ENCODE measurements around the gene USP24.

USP24 gene

DNA sequence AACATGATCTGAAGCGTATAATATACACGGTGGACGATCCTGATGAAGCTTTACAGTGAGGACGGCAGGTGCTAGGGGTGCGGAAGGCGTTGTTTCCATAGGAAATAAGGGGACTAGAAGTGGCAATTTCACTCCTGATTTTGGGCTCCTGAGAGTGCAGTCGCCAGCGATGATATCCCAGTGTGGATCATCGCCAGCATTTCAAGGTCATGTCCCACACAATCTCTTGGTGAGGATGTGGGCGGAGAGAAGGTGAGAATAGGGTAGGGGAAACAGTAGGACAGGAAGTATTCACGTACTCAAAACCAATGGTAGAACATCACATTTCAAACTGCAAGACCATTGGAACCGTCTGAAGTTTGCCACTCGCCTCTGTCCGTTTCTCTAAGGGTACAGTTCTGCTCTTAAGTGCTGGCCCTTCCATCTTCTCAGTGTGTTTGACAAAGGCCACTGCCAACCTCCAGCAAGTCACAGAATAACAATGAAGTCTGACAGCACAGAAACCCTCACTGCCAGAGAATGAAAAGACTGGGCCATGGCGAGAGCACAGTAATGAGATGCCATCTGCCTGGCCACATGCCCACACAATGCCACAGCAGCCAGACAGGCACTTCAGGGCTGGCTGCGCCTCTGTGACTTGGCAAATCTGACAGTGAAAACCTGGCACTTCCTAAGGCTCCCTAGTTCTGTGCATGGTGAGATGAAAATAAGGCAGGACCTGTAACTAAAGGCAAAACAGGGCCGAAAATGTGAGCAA, 148.0 kb downstream of the USP24 start:
- DNase-seq (ENCODE audit: low spot score) = no peak

DNA sequence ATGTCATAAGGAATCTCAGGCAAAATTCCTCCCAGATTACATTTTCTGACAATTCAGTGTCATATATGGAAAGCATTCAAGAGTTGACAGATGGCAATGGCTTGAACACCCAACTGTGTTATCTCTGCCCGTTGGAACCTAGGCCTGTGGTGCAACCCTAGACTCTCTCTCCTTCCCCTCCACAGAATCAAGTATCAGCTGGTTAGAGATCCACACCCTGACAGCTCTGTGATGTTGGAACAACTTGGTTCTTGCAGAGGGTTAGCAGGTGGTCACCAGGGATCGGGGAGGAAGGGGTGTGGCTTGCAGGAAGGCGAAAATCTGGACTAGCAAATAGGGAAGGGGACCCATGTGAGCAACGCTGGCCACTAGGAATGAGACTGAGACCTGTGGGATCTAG, 149.5 kb downstream of the USP24 start:
- DNase-seq (ENCODE audit: low spot score) = no peak

DNA sequence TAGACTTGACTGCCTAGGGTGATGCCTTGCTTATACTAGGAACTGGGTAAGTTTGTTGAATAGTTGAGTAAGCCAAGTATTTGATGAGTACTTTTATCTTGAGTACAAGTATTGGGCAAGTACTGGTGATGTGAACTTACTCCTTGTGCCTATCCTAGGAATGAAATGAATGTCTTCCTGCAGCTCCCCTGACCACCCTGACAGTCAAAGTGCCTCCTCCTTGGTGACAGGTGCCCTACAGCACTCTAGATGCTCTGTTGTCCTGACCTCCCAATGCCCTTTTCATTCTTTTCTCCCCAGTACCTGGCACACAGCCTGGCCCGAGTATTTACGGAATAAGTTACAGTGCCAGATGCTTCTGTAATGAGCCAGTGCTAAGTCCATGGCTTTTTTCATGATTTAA, 150.3 kb downstream of the USP24 start:
- DNase-seq (ENCODE audit: low spot score) = no peak

DNA sequence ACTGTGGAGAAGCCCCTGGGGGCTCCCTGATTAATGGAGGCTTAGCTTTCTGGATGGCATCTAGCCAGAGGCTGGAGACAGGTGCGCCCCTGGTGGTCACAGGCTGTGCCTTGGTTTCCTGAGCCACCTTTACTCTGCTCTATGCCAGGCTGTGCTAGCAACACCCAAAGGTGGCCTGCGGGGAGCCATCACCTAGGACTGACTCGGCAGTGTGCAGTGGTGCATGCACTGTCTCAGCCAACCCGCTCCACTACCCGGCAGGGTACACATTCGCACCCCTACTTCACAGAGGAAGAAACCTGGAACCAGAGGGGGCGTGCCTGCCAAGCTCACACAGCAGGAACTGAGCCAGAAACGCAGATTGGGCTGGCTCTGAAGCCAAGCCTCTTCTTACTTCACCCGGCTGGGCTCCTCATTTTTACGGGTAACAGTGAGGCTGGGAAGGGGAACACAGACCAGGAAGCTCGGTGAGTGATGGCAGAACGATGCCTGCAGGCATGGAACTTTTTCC, 151.0 kb downstream of the USP24 start:
- no peak for DNase-seq (ENCODE audit: low spot score)

DNA sequence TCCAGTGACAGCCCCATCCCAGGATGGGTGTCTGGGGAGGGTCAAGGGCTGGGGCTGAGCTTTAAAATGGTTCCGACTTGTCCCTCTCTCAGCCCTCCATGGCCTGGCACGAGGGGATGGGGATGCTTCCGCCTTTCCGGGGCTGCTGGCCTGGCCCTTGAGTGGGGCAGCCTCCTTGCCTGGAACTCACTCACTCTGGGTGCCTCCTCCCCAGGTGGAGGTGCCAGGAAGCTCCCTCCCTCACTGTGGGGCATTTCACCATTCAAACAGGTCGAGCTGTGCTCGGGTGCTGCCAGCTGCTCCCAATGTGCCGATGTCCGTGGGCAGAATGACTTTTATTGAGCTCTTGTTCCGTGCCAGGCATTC, 151.6 kb downstream of the USP24 start:
- no peak for DNase-seq (ENCODE audit: low spot score)

DNA sequence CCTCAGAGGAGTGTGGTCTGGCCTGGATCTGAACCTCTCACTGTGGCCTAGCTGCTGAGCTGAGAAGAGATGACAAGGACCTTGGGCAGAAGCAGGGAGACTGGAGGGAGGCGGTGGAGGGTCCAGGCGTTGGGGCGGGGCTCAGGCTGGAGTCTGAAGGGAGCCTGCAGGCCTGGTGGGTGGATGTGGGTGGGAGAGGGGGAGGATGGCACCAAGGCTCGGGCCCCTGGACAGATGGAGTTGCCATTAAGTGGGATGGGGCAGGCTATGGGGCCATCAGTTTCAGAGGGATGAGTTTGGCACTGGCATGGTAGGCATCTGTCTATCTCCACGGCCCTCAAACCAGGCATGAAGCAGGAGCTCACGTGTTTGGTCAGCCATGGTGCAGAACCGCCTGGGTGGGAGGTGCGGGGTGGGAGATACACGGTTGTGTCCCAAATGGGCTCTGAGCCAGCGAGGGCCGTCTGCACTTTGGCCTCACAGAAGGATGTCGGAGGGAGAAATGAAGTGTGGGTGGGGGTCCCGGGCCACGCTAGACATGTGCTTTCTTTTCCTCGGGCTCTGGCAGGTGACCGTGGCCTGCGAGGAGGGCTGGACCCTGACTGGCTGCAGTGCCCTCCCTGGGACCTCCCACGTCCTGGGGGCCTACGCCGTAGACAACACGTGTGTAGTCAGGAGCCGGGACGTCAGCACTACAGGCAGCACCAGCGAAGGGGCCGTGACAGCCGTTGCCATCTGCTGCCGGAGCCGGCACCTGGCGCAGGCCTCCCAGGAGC, 152.2 kb downstream of the USP24 start:
- DNase-seq (ENCODE audit: low spot score) = no peak

DNA sequence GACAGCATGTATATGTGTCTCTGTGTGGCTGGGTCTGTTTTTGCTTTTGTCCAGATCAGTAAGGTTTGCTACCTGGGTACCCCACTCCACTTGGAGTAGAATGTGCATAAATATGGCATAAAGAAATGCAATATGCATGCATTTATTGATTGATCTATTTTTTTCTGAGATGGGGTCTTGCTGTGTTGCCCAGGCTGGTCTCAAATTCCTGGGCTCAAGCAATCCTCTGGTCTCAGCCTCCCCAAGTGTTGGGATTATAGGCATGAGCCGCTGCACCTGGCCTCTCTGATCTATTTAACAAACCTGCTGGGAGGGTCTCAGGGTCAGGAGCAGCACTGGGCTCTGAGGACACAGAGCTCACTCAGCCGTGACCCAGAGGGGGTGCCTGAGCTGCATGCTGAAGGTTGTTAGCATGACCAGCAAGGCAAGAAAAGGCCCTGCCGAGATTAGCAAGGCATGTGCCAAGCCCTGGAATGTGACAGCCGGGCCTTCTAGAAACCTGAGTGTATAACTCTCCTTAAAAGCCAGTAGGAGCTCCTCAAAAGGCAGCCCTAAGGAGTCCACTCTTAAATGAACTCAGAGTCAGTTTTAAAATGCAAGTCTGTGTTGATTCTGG, 153.3 kb downstream of the USP24 start:
- no peak for DNase-seq (ENCODE audit: low spot score)

DNA sequence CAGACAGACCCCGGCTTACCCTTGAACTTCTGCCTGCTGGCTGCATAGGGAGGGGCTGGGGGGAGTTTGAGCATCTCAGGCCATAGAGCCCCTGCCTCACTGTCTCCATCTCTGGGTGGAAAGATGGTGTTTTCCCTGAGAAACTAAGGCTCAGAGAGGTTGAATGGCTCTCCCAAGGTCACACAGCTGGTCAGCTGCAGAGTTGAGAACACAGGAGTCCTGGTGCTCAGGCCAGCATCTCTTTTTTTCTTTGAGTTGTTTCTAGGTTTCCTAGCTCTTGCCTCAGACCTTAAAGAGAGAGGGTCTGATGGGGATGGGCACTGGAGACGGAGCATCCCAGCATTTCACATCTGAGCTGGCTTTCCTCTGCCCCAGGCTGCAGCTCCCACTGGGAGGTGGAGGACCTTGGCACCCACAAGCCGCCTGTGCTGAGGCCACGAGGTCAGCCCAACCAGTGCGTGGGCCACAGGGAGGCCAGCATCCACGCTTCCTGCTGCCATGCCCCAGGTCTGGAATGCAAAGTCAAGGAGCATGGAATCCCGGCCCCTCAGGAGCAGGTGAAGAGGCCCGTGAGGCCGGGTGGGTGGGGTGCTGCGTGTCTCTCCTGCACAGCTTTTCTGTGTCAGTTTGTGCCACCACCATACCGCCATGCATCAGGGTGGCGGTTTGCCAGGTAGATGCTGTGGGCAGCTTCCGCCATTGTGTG, 154.0 kb downstream of the USP24 start:
- DNase-seq (ENCODE audit: low spot score) = no peak

DNA sequence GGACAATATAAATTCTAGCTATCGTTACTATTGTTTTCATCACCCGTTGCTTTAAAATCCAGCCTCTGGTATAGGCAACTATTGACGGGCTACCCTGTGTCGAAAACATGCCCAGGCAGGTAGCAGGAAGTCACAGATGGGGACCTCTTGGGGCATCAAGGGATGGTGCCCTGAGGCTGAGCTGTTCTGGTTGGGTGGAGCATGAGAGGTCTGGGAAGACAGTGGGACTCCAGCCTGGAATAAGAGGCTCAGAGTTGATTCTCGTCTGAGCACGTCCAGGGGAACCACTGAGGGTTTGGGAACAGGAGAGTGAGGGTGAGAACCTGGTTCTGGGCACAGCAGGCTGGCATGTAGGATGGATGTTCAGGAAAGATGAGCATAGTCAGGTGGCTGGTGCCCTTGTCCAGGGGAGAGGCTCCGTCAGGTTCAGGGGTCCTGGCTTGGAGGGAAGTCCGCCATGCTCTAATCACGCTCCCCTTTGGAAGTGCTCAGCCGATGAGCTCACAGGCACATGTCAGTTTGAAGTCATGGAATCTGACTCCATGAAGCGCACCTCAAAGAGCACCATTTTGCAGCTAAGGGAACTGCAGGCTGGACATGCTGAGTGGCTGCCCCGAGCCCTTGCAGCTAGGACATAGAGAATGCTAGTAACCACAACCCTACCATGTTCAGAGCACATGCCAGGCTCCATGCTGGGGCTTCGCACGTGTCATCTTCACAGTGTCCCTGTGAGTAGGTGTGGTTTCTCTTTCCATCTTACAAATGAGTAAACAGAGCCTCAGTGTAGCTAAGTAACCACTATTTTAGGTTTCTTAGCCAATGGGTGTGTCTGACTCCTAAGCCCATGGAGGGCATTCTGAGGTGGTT, 154.8 kb downstream of the USP24 start:
- no peak for DNase-seq (ENCODE audit: low spot score)

DNA sequence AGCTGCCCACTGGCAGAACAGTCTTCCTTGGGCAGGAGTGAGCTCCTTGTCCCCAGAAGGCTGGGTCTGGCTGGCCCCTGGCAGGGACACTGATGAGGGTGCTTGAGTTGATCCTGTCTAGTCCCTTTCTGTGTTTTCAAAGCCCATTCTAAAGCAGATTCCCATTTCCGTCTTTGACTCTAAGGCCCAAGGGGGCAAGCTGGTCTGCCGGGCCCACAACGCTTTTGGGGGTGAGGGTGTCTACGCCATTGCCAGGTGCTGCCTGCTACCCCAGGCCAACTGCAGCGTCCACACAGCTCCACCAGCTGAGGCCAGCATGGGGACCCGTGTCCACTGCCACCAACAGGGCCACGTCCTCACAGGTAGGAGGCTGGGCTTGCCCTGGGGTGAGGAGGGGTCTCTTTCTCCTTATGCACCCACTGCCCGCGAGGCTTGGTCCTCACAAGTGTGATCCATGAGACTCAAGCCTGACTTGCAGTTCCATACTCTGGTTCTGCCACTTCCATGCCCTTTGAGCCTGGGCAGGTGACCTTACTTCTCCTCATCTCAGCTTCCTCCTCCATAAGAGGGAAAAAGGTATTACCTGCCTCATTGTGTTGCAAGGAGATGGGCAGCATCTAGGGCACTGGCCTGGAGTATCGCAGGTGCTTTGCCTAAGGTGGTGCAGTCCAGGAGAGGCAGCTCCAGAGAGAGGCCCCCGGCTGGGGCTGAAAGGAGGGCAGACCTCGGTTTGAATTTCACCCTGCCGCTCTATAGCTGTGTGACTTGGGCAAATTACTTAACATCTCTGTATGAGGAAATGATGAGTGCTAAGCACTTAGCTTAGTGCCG, 155.6 kb downstream of the USP24 start:
- DNase-seq (ENCODE audit: low spot score) = no peak

DNA sequence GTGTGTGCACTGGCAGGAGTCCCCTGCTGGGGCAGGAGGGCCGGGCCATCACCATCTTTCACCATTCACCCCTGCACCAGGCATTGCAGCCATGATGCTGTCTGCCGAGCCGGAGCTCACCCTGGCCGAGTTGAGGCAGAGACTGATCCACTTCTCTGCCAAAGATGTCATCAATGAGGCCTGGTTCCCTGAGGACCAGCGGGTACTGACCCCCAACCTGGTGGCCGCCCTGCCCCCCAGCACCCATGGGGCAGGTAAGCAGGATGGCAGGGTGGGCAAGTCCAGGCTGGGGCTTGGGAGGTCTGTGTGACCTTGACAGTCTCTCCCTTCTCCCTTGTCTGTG, 157.2 kb downstream of the USP24 start:
- DNase-seq (ENCODE audit: low spot score) = no peak

DNA sequence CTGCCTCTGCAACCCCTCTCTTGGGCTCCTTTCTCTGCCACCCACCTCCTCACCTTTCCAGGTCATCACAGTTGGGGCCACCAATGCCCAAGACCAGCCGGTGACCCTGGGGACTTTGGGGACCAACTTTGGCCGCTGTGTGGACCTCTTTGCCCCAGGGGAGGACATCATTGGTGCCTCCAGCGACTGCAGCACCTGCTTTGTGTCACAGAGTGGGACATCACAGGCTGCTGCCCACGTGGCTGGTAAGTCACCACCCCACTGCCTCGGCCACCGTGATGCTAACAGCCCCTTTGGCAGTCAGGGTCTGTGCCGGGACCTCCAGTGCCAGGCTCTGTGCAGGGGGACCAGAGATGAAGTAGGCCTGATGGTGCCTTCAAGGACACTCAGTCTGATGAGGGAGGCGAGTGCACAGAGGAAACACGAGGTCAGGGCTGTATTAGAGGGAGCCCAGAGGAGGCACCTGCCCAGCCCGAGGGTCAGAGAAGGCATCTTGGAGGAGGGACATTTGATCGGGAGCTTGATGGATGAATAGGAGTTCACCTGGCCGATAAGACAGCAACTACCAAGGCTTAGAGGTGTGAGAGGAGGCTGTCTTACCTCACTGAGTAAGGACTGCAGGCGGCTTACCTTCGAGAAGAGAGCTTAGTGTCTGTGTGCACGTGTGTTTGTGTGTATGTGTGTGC, 157.8 kb downstream of the USP24 start:
- DNase-seq (ENCODE audit: low spot score) = no peak

DNA sequence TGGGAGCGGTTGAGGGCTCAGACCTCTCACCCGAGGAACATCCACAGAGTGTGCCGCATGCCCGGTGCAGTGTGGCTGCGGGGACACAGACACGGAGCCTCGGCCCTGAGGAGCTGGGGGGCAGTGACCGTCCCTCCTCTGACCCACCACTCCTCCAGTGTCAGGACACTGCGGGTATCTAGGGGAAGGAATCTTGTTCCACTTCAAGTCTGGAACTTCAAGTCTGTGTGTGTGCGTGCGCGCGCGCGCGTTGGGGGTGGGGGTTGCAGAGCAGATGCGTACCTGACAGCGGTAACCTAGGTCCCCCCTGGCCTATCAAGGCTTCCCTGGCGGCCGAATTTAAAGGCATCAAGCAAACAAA, 158.6 kb downstream of the USP24 start:
- DNase-seq (ENCODE audit: low spot score) = no peak

DNA sequence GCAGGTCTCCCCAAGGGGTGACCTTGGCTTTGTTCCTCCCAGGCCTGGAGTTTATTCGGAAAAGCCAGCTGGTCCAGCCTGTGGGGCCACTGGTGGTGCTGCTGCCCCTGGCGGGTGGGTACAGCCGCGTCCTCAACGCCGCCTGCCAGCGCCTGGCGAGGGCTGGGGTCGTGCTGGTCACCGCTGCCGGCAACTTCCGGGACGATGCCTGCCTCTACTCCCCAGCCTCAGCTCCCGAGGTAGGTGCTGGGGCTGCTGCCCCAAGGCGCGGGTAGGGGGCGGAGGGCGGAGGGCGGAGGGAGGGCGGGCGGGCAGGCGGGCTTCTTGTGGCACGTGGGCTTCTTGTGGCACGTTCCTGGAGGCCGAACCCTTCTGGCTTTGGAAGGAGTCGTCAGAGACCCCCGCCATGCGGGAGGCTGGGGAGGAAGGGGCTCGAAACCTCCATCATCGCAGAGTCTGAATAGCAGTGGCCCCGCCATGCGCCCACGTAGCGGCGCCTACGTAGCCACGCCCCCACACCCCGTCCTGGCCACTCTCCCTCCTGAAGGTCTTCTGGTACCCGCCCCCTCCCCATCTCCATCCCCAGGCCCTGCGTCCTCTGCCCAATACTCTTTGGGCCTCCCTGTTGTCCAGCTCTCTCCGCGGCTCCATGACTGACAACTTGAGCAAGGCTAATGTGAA, 159.1 kb downstream of the USP24 start:
- no peak for DNase-seq (ENCODE audit: low spot score)

DNA sequence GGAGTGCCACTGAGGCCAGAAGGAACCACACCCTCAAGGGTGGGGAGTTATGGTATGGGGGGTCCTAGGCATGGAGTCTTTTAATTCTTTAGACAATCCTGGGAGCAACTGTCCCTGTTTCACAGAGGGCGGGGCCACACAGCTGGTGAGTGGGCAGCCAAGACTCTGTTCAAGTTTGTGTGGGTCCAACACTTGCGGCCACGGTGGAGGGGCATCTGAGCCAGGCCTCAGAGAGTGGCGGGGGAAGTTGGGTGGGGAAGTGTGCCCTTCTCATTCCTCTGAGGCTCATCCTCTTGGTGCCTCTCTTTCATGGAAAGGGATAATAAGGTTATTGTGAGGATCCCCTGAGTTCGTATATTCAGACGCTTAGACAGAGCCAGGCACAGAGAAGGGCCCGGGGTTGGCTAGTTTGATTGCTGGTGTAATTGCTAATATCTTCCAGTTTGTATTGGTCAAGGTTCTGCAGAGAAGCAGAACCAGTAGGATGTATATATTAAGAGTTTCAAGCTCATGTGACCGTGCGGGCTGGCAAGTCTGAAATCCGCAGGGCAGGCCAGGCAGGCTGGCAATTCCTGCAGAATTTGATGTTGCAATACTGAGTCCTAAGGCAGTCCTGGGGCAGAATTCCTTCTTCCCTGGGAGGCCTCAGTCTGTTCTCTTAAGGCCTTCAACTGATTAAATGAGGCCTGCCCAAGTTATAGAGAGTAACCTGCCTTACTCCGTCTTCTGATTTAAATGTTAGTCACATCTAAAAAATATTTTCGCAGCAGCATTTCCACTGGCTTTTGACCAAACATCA, 159.9 kb downstream of the USP24 start:
- DNase-seq (ENCODE audit: low spot score) = no peak

DNA sequence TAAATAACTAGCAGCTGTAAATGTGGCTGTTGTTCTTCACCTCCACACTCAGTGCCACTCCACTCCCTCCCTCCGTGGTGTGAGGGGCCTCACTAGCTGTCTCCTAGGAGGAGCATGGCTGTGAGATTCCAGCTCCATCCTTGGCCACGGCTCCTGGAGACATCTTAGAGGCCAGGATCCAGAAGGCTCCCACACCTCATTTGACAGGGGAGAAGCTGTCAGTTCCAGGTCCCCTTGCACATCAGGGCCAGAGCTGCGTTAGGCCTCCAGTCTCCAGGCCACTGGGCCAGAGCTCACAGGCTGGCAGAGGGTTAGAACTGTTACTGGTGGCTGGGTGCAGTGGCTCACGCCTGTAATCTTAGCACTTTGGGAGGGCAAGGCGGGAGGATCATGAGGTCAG, 160.8 kb downstream of the USP24 start:
- no peak for DNase-seq (ENCODE audit: low spot score)

DNA sequence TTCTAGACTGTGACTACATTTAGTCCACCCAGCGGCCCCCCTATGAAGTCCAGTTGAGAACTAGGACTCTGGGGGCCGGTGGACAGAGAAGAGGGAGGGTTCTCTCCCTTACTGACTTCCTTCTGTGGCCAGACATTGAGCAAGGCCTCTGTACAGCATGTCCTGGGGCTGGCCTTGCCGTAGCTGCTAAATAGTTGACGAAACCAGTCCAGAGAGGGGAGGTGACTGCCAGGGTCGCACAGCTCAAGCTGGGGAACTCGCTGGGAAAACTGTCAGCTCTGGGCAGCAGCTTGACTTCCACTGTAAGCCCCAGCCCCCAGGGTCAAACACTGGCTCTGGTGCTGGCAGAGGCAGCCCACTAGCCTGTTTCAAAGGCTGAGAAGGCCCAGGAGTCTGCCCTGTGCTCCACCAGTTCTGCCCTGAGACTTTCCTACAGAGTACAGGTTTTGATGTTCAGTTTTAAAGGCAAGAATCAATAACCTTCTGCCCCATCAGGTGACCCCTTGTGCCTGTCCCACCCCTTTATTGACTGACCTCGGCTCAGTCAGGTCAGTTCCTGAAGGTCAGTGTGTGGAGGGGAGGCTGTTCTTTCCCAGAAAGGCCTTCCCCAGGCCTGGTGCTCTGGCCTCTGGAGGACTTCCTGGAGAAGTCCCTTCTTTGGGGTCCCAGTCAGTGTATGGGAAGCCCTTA, 161.8 kb downstream of the USP24 start:
- no peak for DNase-seq (ENCODE audit: low spot score)
